Activated naive CD4-positive, alpha-beta T cell treated with anti-CD3 and anti-CD28 coated beads, Interleukin-2, amount 50 U/mL, for 72 hours (primary cell): Measurements from ENCODE around the gene PODN. TPM values are rescaled to one million over a fixed set of nuclear protein-coding genes. Genes with fewer than 3 reads are reported as not detected.
A peak's percentile ranks its signal among the peaks of the same experiment; 100 is the strongest.

Experiments used
- ATAC-seq, 2 donors: fragments of 150-1000 bp; cut with Tn5 transposase; 2 replicates each; pipeline ENCODE4 v1.10.0; 2021; ENCODE audit warnings: mild to moderate bottlenecking in 2 of 2, moderate library complexity in 2 of 2
- DNase-seq, 2 donors: peaks; one replicate each; pipeline ENCODE4 v3.0.0; 2021 to 2022; ENCODE audit warnings: low spot score in 2 of 2
- H3K27ac Mint-ChIP-seq, 2 donors: one replicate each; pipeline ENCODE4 v1.8.0; 2022; ENCODE audit warnings: mild to moderate bottlenecking in 2 of 2, mixed read lengths in 2 of 2
- H3K36me3 Mint-ChIP-seq, 2 donors: one replicate each; pipeline ENCODE4 v1.8.0; 2022; ENCODE audit warnings: mixed read lengths in 2 of 2
- H3K9me3 Mint-ChIP-seq, 2 donors: one replicate each; pipeline ENCODE4 v1.8.0; 2022; ENCODE audit warnings: mixed read lengths in 2 of 2
- total RNA-seq, 2 donors: library from RNA; stranded (reverse); gene quantifications; one replicate each; pipeline ENCODE4 v1.2.3, GENCODE V29; 2022

PODN gene, protein sequence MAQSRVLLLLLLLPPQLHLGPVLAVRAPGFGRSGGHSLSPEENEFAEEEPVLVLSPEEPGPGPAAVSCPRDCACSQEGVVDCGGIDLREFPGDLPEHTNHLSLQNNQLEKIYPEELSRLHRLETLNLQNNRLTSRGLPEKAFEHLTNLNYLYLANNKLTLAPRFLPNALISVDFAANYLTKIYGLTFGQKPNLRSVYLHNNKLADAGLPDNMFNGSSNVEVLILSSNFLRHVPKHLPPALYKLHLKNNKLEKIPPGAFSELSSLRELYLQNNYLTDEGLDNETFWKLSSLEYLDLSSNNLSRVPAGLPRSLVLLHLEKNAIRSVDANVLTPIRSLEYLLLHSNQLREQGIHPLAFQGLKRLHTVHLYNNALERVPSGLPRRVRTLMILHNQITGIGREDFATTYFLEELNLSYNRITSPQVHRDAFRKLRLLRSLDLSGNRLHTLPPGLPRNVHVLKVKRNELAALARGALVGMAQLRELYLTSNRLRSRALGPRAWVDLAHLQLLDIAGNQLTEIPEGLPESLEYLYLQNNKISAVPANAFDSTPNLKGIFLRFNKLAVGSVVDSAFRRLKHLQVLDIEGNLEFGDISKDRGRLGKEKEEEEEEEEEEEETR
- total RNA-seq, result not detected

GRCh38 chr1:53061859-53062707, at the start of gene PODN:
TSS of gene PODN (plus strand) at chr1:53062213. CDS start at chr1:53069856, 7,643 bp downstream.
- ATAC-seq (peak in 1 of 2 donors; percentile 54), DNase-seq (no peak)
- Mint-ChIP-seq H3K9me3 (no peaks in the 10 kb centered on the region), H3K27ac (no peak within 1 kb of the TSS), H3K36me3 (no peaks in the 10 kb centered on the region)

DNA sequence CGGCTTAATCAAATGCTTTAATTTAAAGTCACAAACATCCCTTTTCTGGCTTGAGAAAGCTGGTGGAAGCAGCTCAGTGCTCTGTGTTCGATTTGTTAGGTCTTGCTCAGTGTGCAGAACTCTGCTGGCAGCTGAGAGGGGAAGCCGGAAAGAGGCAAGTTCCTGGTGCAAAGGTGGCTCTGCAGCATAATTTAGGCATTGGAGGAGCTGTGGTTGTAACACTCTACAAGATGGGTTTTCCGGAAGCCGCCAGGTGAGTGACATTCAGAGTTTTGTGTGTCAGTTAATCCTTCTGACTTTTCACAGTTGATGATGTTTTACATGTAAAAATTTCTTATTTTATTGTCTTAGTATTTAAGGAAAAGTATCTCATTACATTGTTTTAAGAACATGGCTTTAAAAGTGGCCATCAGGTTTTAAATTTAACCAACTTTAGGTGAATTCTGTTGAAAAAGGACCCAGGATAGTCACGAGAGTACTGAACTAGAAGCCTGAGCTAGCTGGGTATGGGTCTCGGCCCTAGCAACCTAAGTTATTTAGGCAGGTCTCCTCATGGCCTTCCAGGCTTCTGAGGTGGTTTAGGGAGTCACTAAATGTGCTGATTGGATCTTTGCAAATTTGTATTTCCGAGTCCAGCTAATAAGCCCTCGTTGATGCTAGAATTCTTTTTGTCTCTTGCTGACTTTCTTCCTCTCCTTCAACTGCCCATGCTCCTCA, 47.1 kb upstream of the PODN start:
- peak; percentile 100 for ATAC-seq

DNA sequence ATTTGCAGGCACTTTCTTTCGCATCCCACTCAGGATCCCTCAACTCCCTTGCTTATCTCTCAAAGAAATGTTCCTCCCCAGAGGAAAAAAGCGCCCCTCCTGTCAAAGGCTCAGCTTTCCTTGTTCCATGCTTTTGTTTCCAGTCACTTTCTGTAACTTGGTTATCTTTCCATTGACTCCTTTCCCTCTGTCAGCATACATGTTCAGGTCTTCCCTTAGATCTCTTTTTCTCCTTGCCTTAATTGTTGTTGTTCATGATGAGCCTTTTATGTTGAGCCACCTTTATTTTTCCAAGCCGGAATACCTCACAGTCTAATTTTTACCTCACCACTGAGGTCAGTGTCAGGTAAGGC, 46.5 kb upstream of the PODN start:
- peaks cover 0 to 12% of the 10 kb centered on the region in 2 donors for H3K36me3 Mint-ChIP-seq
- peak overlapping the region; percentile 18 to 68 for H3K27ac Mint-ChIP-seq
- no peaks in the 10 kb centered on the region for H3K9me3 Mint-ChIP-seq
- DNase-seq (no peak), ATAC-seq (peak in 1 of 2 donors; percentile 6)

More for the DNA sequence above, 47.1 kb upstream of the PODN start:
- peaks cover 0 to 12% of the 10 kb centered on the region in 2 donors for H3K36me3 Mint-ChIP-seq
- H3K9me3 Mint-ChIP-seq, result no peaks in the 10 kb centered on the region
- H3K27ac Mint-ChIP-seq, result peak overlapping the region; percentile 18 to 68
- DNase-seq, result peak; percentile 72 to 74

GRCh38 chr1:53016705-53017104, 45.3 kb upstream of the PODN start:
- ATAC-seq (no peak), DNase-seq (no peak)
- peak overlapping the region in 1 of 2 donors; percentile 68 for H3K27ac Mint-ChIP-seq
- H3K36me3 Mint-ChIP-seq, result peaks cover 0 to 12% of the 10 kb centered on the region in 2 donors
- H3K9me3 Mint-ChIP-seq, result no peaks in the 10 kb centered on the region

GRCh38 chr1:53020588-53020987, 41.4 kb upstream of the PODN start:
- DNase-seq (no peak), ATAC-seq (no peak)
- H3K9me3 Mint-ChIP-seq, result no peaks in the 10 kb centered on the region
- H3K27ac Mint-ChIP-seq, result no peak overlapping the region
- peaks cover 0 to 8% of the 10 kb centered on the region in 2 donors for H3K36me3 Mint-ChIP-seq

- no peak overlapping the region for H3K27ac Mint-ChIP-seq
- ATAC-seq, result no peak
- H3K9me3 Mint-ChIP-seq, result no peaks in the 10 kb centered on the region
- DNase-seq, result no peak
- no peaks in the 10 kb centered on the region for H3K36me3 Mint-ChIP-seq
Measured at GRCh38 chr1:53022179-53022578, 39.8 kb upstream of the PODN start.

- DNase-seq, result no peak
- no peak overlapping the region for H3K27ac Mint-ChIP-seq
- H3K9me3 Mint-ChIP-seq, result no peaks in the 10 kb centered on the region
- ATAC-seq, result no peak
- no peaks in the 10 kb centered on the region for H3K36me3 Mint-ChIP-seq
Measured at GRCh38 chr1:53023546-53023945, 38.5 kb upstream of the PODN start.

DNA sequence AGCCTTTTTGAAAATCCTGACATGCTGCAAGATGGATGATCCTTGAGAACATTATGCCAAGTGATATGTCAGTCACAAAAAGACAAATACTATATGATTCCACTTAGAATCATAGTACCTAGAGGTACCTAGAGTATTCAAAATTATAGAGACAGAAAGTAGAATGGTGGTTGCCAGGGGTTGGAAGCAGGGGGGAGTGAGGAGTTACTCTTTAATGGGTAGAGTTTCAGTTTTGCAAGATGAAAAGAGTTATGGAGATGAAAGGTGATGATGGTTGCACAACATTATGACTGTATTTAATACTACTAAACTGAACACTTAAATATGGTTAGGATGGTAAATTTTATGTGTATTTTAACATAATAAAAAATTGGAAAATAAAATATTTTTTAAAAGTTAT, 37.9 kb upstream of the PODN start:
- no peaks in the 10 kb centered on the region for H3K9me3 Mint-ChIP-seq
- H3K27ac Mint-ChIP-seq, result no peak overlapping the region
- ATAC-seq, result peak; percentile 24 to 83
- H3K36me3 Mint-ChIP-seq, result no peaks in the 10 kb centered on the region
- DNase-seq, result no peak

DNA sequence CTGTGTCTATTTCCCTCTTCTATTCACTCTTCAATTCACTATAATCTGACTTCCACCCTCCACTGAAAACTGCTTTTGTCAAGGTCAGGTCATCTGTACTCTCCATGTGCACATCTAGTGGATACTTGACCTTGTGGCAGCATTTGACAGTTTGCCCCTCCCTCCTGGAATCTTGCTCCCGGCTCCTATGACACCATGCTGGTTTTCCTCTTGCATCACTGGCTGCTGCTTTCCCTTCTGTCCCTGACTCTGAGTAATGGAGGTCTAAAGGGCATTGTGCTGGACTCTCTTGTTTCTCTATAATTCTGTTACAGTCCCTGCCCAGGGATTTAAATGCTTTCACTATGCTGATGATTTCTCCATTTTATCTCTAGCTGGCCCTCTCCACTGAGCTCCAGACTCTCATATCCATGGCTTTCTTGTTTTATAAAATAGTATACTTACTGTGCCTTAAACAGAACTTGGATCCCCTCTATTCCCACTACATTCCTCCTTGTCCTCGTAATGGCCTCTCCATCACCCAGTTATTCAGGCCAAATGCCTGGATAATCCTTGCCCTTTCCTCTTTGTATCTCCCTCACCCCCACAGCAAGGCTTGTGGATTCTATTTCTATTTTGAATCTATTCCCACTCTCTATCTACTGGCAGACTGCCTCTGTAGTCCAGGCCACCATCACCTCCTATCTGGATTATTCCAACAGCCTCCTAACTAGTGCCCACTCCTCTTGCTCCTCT, 36.8 kb upstream of the PODN start:
- DNase-seq, result no peak
- no peaks in the 10 kb centered on the region for H3K36me3 Mint-ChIP-seq
- H3K9me3 Mint-ChIP-seq, result no peaks in the 10 kb centered on the region
- no peak for ATAC-seq
- H3K27ac Mint-ChIP-seq, result no peak overlapping the region

- H3K27ac Mint-ChIP-seq, result no peak overlapping the region
- ATAC-seq (no peak), DNase-seq (no peak)
- no peaks in the 10 kb centered on the region for H3K9me3 Mint-ChIP-seq
- no peaks in the 10 kb centered on the region for H3K36me3 Mint-ChIP-seq
Measured at GRCh38 chr1:53025769-53026112, 36.3 kb upstream of the PODN start.

- DNase-seq, result no peak
- Mint-ChIP-seq H3K27ac (no peak overlapping the region), H3K9me3 (no peaks in the 10 kb centered on the region), H3K36me3 (no peaks in the 10 kb centered on the region)
- ATAC-seq, result no peak
Measured at GRCh38 chr1:53026254-53026653, 35.8 kb upstream of the PODN start.

DNA sequence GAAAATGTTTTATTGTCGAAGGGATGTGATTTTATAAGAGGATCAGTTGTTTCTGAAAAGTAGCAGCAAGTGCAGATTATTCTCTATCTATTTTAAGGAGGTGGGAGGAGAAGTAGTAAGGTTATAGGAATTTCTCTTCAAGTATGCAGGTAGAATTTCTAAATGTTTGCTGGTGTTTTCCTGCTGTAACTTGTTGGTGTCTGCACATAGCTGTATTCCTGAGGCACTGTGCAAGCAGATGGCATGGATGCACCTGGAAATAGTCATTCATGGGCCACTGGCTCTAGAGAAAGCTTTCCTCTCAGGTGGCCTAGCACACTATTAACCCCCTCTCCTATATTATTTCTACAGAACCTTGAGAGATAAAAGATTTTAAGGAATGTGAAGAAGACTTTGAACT, 30.3 kb upstream of the PODN start:
- Mint-ChIP-seq H3K36me3 (no peaks in the 10 kb centered on the region), H3K27ac (no peak overlapping the region), H3K9me3 (no peaks in the 10 kb centered on the region)
- DNase-seq (no peak), ATAC-seq (no peak)

DNA sequence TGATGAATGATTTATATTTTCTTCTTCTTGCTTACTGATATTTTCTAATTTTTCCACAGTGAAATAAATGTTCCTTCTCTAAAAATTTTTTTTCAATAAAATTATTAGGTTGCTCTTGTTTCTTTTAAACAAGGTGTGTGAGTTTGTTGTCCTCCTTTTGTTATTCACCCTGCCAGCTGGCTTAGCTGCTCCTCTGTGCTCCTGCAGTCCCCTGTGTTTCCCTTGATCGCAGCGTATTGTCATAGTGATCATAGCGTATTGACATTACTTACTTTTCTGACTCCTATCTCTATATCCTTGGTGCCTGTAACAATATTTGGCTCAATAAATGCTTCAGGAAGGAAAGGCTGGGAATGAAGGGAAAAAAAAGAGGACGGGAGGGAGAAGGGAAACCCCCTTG, 24.9 kb upstream of the PODN start:
- Mint-ChIP-seq H3K36me3 (peaks cover 0 to 9% of the 10 kb centered on the region in 2 donors), H3K9me3 (no peaks in the 10 kb centered on the region), H3K27ac (no peak overlapping the region)
- no peak for DNase-seq
- ATAC-seq, result no peak

DNA sequence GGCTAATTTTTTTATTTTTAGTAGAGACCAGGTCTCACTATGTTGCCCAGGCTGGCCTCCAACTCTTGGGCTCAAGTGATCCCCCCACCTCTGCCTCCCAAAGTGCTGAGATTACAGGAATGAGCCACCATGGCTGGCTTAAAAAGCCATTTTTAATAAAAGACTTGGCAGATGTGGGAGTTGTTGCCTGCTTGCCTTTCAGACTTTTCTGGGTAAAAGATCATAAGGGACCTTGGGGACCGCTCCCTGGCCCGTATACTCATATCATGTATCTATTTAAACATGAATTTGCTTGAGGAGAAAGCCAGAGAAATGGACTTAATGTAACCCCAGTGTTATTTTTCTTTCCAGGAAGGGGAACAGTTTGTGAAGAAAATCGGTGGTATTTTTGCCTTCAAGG, 23.4 kb upstream of the PODN start:
- Mint-ChIP-seq H3K27ac (no peak overlapping the region), H3K36me3 (peaks cover 0 to 9% of the 10 kb centered on the region in 2 donors), H3K9me3 (no peaks in the 10 kb centered on the region)
- no peak for DNase-seq
- no peak for ATAC-seq

DNA sequence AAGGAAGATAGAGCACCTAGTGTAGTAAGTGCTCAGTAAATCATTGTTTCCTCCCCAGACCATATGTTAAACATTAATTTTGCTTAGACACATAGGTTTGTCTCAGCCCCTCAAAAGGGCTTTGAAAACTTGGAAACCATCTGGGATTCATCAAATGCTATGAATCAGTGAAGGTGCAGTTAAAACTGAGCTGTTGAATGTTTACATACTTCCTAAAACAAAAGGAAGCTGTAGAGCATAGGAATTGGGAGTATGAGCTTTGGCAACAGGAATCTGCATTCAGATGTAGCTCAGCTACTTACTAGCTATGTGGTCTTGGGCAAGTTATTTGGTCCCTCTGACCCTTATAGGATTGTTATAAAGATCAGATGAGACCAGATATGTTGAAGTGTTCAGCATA, 18.7 kb upstream of the PODN start:
- no peak for DNase-seq
- Mint-ChIP-seq H3K9me3 (no peaks in the 10 kb centered on the region), H3K36me3 (peaks cover 5 to 9% of the 10 kb centered on the region in 2 donors), H3K27ac (no peak overlapping the region)
- ATAC-seq, result no peak

GRCh38 chr1:53044926-53045325, 17.1 kb upstream of the PODN start:
- Mint-ChIP-seq H3K9me3 (no peaks in the 10 kb centered on the region), H3K27ac (peak overlapping the region in 1 of 2 donors; percentile 17), H3K36me3 (peaks cover 6 to 7% of the 10 kb centered on the region in 2 donors)
- DNase-seq (no peak), ATAC-seq (no peak)
